Retinal pigment epithelial cell (primary cell): ENCODE data around the gene MDH1.

ENCODE experiments used
- DNase-seq: peaks from one replicate; pipeline ENCODE4 v3.0.0-alpha.2; 2010; ENCODE audit warnings: low read depth
- H3K4me3 ChIP-seq: 2 replicates; pipeline ENCODE4 v1.5.1; 2011; ENCODE audit warnings: mild to moderate bottlenecking, low read length, control low read depth, moderate library complexity
- TF ChIP-seq, protein P1 (sequence below): conservative IDR thresholded peaks from 2 replicates; pipeline ENCODE4 v1.5.1; 2011; ENCODE audit warnings: low read depth, low read length, control low read depth, inconsistent platforms

Gene MDH1

DNA sequence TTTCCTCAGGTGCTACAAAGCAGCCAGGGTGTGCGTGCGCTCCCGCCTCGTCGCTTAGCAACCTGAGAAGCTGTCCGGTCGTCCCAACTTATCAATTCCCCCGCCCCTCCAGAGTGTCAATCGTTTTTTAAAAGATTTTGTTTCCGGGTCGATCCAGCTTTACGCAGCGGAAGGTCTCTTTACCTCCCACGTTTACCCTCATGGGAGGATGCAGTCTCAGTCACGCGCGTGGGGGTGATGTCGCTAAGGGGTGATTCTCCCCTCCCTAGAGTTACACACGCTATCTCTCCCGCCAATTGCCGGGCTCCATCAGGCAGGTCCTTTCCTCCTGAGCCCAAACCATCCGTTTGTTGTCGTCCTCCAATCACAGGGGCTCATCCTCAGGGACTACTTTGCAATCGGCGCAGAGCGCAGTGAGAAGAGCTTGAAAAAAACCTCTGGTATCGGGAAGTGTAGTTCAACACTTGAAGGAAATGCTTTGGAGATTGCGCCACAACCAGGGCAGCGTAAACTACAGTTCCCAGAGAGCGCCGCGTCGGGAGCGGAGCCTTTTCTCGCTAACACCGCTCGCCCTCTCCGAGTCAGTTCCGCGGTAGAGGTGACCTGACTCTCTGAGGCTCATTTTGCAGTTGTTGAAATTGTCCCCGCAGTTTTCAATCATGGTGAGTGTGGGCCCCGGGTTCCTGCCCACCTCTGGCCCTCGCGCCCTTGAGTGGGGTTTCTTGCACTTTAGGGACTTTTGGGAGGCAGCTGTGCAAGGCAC lies at the start of gene MDH1, which contains the start of gene WDPCP:
Gene MDH1, plus strand, starts transcription at position 579 of the 763 bp plus-strand sequence. Its CDS starts 81 bp downstream, at position 660.
Gene WDPCP, minus strand, starts transcription at position 93 of the 763 bp plus-strand sequence. CDS start 206 bp downstream, outside the sequence.
- peak within 1 kb of the TSS; percentile 84 for H3K4me3 ChIP-seq
- DNase-seq: peak; percentile 100
- TF ChIP-seq, protein P1, sequence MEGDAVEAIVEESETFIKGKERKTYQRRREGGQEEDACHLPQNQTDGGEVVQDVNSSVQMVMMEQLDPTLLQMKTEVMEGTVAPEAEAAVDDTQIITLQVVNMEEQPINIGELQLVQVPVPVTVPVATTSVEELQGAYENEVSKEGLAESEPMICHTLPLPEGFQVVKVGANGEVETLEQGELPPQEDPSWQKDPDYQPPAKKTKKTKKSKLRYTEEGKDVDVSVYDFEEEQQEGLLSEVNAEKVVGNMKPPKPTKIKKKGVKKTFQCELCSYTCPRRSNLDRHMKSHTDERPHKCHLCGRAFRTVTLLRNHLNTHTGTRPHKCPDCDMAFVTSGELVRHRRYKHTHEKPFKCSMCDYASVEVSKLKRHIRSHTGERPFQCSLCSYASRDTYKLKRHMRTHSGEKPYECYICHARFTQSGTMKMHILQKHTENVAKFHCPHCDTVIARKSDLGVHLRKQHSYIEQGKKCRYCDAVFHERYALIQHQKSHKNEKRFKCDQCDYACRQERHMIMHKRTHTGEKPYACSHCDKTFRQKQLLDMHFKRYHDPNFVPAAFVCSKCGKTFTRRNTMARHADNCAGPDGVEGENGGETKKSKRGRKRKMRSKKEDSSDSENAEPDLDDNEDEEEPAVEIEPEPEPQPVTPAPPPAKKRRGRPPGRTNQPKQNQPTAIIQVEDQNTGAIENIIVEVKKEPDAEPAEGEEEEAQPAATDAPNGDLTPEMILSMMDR: no peak

DNA sequence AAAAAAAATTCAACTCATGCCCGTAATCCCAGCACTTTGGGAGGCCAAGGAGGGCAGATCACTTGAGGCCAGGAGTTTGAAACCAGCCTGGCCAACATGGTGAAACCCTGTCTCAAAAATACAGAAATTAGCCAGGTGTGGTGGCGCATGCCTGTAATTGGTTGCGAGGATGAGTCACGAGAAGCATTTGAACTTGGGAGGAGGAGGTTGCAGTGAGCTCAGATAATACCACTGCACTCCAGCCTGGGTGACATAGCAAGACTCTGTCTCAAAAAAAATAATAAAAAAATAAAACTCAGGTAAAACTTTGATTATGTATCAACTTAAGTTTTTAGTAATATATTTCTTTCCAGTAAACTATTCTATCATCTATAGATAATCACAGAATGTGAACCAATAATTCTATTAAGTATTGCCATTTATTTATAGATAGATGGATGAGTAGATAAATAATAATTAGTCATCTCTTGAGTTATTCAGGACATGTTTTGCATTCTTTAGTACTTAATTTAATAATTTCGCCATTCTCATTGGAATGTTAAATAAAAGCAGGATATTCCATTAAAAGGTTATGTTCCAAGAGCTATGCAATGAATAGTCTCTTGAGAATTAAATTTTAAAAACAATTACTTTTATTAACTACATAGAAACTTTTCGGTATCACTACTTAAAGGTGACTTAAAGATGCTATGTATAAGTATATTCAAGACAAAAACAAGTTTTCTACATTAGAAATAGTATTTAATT lies 49.2 kb upstream of the MDH1 start:
- H3K4me3 ChIP-seq: no peak overlapping the region
- TF ChIP-seq, protein P1: no peak
- no peak for DNase-seq

DNA sequence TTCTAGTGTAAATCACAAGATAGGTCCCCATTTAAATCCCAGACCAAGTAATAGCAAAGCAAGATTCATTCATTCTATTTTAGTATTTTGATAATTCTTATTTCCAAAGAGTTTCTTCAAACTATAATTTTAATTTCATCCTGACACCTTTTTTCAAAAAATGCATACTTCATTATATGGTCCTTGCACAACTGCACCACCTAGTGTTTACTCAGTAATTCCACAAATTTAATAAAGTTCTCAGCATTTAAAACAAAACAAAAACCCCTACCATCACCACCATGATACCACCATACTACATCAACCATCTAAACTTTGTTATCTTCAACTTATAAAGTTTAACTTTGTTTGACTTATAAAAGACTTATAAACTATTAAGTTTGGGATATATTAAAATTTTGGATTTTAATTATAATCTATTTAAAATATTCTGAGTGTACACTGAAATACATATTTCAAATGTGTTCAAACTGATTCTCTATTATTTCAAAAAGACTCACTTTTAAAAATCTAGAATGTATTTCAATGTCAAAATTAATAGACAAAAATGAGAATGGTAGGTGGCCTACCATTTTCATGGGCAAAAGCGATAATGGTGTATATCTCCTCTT lies 44.6 kb upstream of the MDH1 start:
- no peak for DNase-seq
- TF ChIP-seq, protein P1: peak; percentile 69
- no peak overlapping the region for H3K4me3 ChIP-seq

DNA sequence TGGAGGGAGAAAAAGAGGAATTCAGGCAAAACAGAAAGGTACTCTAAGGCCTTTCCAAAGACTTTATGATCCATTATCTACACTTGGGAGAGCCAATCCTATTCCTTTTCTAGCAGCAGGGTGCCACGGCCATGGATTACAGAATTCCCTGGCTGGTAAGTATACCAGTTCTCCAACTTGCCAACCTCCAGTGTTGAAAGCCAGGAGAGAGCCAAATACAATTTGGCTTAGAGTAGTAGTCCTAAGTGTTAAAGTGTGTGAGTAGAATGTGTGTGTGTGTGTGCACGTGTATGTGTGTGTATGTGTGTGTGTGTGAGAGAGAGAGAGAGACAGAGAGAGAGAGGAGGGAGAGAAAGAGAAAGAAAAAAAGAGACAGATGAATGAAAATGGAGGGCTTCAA lies 43.7 kb upstream of the MDH1 start:
- TF ChIP-seq, protein P1: no peak
- DNase-seq: no peak
- no peak overlapping the region for H3K4me3 ChIP-seq

DNA sequence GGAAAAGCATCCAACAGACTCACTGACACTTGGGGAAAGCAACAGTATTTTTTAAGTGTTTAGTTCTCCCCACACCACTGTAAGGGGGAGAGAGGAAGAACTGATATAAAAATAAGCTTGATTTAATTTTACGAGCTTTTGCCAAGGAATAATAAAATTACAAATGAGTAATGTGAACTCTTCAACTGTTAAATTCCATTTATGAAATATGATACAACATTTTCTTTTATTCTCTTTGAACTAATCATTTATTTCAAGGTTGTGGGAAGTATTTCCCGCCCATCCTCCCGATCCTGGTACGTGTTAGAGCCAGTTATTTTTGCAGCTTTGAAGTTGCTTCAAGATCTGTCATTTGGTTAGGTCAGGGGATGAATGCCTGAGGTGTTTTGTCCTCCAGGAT lies 35.7 kb upstream of the MDH1 start:
- H3K4me3 ChIP-seq: no peak overlapping the region
- DNase-seq: peak; percentile 40
- TF ChIP-seq, protein P1: no peak

DNA sequence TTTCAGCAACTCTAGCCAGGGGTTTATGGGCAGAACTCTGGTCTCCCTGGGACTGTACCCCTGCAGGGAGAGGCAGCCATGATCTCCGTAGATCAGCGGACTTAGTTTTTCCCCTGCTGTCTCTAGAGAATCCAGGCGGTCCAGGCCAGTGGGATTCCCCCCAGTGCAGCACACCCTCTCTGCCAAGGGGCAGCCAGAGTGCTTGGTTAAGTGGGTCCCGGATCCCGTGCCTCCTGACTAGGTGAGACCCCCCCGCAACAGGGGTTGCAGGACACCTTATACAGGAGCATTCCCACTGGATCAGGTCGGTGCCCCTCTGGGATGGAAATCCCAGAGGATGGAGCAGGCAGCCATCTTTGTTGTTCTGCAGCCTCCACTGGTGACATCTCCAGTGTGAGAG lies 33.5 kb upstream of the MDH1 start:
- DNase-seq: no peak
- TF ChIP-seq, protein P1: no peak
- no peak overlapping the region for H3K4me3 ChIP-seq
